Thyroid gland (tissue), 4 donors: ENCODE measurements around the gene RPP30.

ENCODE experiments used
- POLR2A ChIP-seq, 2 donors: fragments of 450-650 bp; IDR thresholded peaks; one replicate each; pipeline ENCODE4 v1.6.1; 2017; ENCODE audit warnings: antibody characterized with exemption in 2 of 2, mild to moderate bottlenecking in 2 of 2, moderate library complexity in 1 of 2
- TF ChIP-seq, protein P1 (sequence below), 6 experiments: fragments of 200-600 bp in 3 of 6; fragments of 450-650 bp in 3 of 6; sonication (generic) in 3 of 6; IDR thresholded peaks; one replicate each; pipeline ENCODE4 v1.5.1; 2016 to 2019; ENCODE audit warnings: antibody characterized with exemption in 6 of 6, mild to moderate bottlenecking in 2 of 6, inconsistent platforms in 1 of 6, moderate library complexity in 1 of 6

DNA sequence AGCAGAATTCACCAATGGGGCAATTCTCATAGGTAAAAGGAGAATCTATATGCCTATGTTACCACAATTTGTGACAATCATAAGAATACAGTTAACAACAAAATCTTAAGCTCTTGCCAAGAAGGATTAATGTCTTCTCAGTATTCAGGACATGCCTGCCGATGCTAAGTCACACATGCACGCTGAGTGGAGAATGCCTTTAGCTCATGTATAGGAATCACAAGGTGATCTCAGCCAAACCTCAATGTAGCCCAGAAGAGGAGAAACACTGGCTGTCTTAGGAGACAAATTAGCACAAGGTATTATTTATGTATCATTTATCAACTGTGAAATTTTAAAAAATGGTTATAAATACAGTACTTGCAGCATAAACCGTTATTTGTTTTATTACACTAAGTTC is 16.6 kb upstream of the RPP30 start:
- TF ChIP-seq, protein P1, sequence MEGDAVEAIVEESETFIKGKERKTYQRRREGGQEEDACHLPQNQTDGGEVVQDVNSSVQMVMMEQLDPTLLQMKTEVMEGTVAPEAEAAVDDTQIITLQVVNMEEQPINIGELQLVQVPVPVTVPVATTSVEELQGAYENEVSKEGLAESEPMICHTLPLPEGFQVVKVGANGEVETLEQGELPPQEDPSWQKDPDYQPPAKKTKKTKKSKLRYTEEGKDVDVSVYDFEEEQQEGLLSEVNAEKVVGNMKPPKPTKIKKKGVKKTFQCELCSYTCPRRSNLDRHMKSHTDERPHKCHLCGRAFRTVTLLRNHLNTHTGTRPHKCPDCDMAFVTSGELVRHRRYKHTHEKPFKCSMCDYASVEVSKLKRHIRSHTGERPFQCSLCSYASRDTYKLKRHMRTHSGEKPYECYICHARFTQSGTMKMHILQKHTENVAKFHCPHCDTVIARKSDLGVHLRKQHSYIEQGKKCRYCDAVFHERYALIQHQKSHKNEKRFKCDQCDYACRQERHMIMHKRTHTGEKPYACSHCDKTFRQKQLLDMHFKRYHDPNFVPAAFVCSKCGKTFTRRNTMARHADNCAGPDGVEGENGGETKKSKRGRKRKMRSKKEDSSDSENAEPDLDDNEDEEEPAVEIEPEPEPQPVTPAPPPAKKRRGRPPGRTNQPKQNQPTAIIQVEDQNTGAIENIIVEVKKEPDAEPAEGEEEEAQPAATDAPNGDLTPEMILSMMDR (IDR thresholded peaks at IDR 0.05): no peak
- TF ChIP-seq POLR2A (IDR thresholded peaks at IDR 0.05): no peak
